Astrocyte (in vitro differentiated cells and primary cell): Measurements from ENCODE around the gene TCF7. TPM values are rescaled to one million over a fixed set of nuclear protein-coding genes. Genes with fewer than 3 reads are reported as not detected.

Experiments used
- DNase-seq: peaks from one replicate; pipeline ENCODE4 v3.0.0-alpha.2; 2010; ENCODE audit warnings: low read depth
- FAIRE-seq: peaks from 2 replicates; lab custom pipeline; 2011; peaks lifted over from hg19 to GRCh38; lab: Jason Lieb, UNC
- H2AFZ ChIP-seq: 2 replicates; pipeline ENCODE4 v1.6.0; 2012; ENCODE audit warnings: low read depth, low read length, inconsistent platforms
- H3K27ac ChIP-seq: 2 replicates; pipeline ENCODE4 v1.5.1; 2011; ENCODE audit warnings: low read depth, low read length, inconsistent platforms
- H3K27me3 ChIP-seq: 2 replicates; pipeline ENCODE4 v1.6.0; 2011; ENCODE audit warnings: low read length, inconsistent platforms; ENCODE audit not compliant: insufficient read depth
- H3K36me3 ChIP-seq: 2 replicates; pipeline ENCODE4 v1.5.1; 2011; ENCODE audit warnings: low read length, inconsistent platforms; ENCODE audit not compliant: insufficient read depth
- H3K4me1 ChIP-seq: 2 replicates; pipeline ENCODE4 v1.5.1; 2011; ENCODE audit warnings: low read length, inconsistent platforms; ENCODE audit not compliant: insufficient read depth
- H3K4me2 ChIP-seq: 2 replicates; pipeline ENCODE4 v1.6.0; 2012; ENCODE audit warnings: low read length, inconsistent platforms
- H3K4me3 ChIP-seq: 2 replicates; pipeline ENCODE4 v1.5.1; 2011; ENCODE audit warnings: low read depth, mild to moderate bottlenecking, low read length, inconsistent platforms; ENCODE audit not compliant: insufficient read depth
- H3K79me2 ChIP-seq: 2 replicates; pipeline ENCODE4 v1.6.0; 2012; ENCODE audit warnings: mild to moderate bottlenecking, low read length, inconsistent platforms; ENCODE audit not compliant: insufficient read depth
- H3K9ac ChIP-seq: 2 replicates; pipeline ENCODE4 v1.6.0; 2012; ENCODE audit warnings: mild to moderate bottlenecking, low read length, inconsistent platforms
- H3K9me3 ChIP-seq: 2 replicates; pipeline ENCODE4 v1.5.1; 2012; ENCODE audit warnings: low read depth, mild to moderate bottlenecking, low read length, inconsistent platforms; ENCODE audit not compliant: insufficient read depth
- H4K20me1 ChIP-seq: 2 replicates; pipeline ENCODE4 v1.6.0; 2012; ENCODE audit warnings: low read length, inconsistent platforms; ENCODE audit not compliant: insufficient read depth
- H3K27ac Mint-ChIP-seq: one replicate; pipeline ENCODE4 v1.8.0; 2021; ENCODE audit warnings: mild to moderate bottlenecking, mixed read lengths; ENCODE audit not compliant: unreplicated experiment
- H3K27me3 Mint-ChIP-seq: one replicate; pipeline ENCODE4 v1.8.0; 2021; ENCODE audit warnings: low read depth, mixed read lengths; ENCODE audit not compliant: unreplicated experiment
- H3K36me3 Mint-ChIP-seq: one replicate; pipeline ENCODE4 v1.8.0; 2021; ENCODE audit warnings: low read depth, mixed read lengths; ENCODE audit not compliant: unreplicated experiment
- H3K4me1 Mint-ChIP-seq: one replicate; pipeline ENCODE4 v1.8.0; 2021; ENCODE audit warnings: low read depth, mixed read lengths; ENCODE audit not compliant: unreplicated experiment
- H3K4me3 Mint-ChIP-seq: one replicate; pipeline ENCODE4 v1.8.0; 2021; ENCODE audit warnings: mild to moderate bottlenecking, moderate library complexity, mixed read lengths; ENCODE audit not compliant: unreplicated experiment
- H3K9me3 Mint-ChIP-seq: one replicate; pipeline ENCODE4 v1.8.0; 2021; ENCODE audit warnings: mild to moderate bottlenecking, mixed read lengths; ENCODE audit not compliant: unreplicated experiment
- EZH2 ChIP-seq: IDR thresholded peaks from 2 replicates; pipeline ENCODE4 v1.6.1; 2012; ENCODE audit warnings: mild to moderate bottlenecking, low read length, inconsistent platforms; ENCODE audit not compliant: insufficient read depth
- total RNA-seq: library from RNA; stranded (reverse); gene quantifications from 2 replicates; pipeline ENCODE4 v1.2.1, GENCODE V29; 2021
- TF ChIP-seq, protein P1 (sequence below): IDR thresholded peaks from 2 replicates; pipeline ENCODE4 v1.5.1; 2011; ENCODE audit warnings: low read depth, mild to moderate bottlenecking, inconsistent platforms, low read length, moderate library complexity; ENCODE audit not compliant: insufficient read depth

Gene TCF7
- total RNA-seq, 1 donor from 2014 or later: 2.6 TPM

DNA sequence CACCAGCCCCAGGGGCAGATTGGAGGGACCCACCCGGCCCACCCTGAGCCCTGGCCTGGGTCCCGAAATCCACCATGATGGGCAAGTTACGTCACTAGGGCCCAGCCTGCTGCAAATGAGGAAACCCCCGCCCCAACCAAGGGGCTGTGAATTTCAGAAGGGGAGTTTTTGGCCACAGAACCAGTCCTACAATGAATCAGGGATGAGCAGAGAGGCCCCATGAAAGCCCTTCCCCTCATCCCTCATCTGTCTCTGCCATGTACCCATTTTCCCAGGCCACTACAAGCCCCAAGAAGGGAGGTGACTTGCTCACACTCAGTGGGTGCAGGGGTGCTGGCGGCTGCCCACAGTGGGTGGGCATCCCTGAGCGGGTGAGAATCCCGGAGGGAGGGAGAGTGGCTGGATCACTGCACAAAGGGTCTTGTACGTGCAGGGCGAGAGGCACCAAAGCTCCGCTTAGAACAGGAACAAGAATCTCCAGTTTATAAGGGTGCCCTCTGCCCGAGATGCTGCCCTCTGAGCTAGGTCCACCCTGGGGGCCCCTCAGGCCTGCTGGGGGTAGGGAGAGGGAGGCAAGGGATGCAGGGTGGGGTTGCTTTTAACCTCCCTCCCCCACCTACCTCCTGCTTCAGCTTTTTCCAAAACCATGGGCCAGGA is 10.4 kb upstream of the TCF7 start:
- Histone ChIP-seq H2AFZ (no peak overlapping the region), H3K4me1 (peaks cover 11% of the 10 kb centered on the region), H4K20me1 (no peaks in the 10 kb centered on the region), H3K79me2 (no peaks in the 10 kb centered on the region), H3K9me3 (no peaks in the 10 kb centered on the region), H3K27ac (no peak overlapping the region), H3K4me2 (no peak overlapping the region), H3K9ac (no peak overlapping the region), H3K27me3 (no peaks in the 10 kb centered on the region), H3K4me3 (no peak overlapping the region), H3K36me3 (no peaks in the 10 kb centered on the region)
- Mint-ChIP-seq H3K36me3 (no peaks in the 10 kb centered on the region), H3K4me1 (peaks cover 3% of the 10 kb centered on the region), H3K4me3 (no peak overlapping the region), H3K9me3 (no peaks in the 10 kb centered on the region), H3K27me3 (peaks cover 35% of the 10 kb centered on the region), H3K27ac (no peak overlapping the region)
- DNase-seq (no peak), FAIRE-seq (no peak)
- TF ChIP-seq EZH2: no peak
- TF ChIP-seq, protein P1, sequence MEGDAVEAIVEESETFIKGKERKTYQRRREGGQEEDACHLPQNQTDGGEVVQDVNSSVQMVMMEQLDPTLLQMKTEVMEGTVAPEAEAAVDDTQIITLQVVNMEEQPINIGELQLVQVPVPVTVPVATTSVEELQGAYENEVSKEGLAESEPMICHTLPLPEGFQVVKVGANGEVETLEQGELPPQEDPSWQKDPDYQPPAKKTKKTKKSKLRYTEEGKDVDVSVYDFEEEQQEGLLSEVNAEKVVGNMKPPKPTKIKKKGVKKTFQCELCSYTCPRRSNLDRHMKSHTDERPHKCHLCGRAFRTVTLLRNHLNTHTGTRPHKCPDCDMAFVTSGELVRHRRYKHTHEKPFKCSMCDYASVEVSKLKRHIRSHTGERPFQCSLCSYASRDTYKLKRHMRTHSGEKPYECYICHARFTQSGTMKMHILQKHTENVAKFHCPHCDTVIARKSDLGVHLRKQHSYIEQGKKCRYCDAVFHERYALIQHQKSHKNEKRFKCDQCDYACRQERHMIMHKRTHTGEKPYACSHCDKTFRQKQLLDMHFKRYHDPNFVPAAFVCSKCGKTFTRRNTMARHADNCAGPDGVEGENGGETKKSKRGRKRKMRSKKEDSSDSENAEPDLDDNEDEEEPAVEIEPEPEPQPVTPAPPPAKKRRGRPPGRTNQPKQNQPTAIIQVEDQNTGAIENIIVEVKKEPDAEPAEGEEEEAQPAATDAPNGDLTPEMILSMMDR: no peak

DNA sequence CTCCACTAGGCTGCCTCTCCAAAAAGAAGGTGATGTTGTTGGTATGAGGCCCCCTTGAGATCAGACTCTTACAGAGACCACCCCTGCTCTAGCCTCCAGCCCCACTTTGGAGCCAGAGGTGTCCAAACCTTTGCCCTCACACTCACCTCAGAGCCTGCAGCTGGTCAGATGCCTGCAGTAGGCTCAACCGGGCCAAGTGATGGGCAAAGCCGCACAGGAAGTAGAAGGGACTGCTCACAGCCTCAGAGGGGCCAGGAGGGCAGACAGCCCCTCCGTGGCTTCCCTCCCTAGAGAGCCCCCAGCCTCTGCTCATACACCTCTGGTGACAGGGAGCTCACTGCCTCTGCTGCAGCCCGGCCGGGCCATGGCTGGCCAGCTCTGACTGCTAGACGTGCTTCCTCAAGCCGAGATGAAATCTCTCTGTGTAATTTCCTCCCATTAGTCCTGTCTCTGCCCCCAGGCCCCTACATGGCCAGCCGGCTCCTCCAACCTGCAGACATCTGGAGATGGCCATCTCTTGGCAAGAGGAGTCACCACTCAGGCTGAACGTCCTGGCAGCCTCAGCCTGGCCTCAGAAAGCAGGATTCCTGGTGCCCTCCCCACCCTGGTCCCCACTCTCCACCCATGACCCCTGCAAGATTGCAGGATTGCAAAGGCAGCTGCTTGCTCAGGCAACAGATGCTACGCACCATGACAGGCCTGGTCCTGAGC is 7.3 kb upstream of the TCF7 start:
- FAIRE-seq: no peak
- H3K27me3 Mint-ChIP-seq: peaks cover 43% of the 10 kb centered on the region

More for the DNA sequence above, 7.3 kb upstream of the TCF7 start:
- H3K36me3 ChIP-seq: no peaks in the 10 kb centered on the region
- peaks cover 8% of the 10 kb centered on the region for H3K4me1 ChIP-seq
- H3K4me2 ChIP-seq: no peak overlapping the region
- H3K9me3 ChIP-seq: no peaks in the 10 kb centered on the region
- H3K4me3 ChIP-seq: no peak overlapping the region
- H4K20me1 ChIP-seq: no peaks in the 10 kb centered on the region
- H3K4me3 Mint-ChIP-seq: no peak overlapping the region
- TF ChIP-seq EZH2: no peak
- TF ChIP-seq, protein P1: no peak
- DNase-seq: no peak
- H3K36me3 Mint-ChIP-seq: peaks cover 2% of the 10 kb centered on the region
- no peaks in the 10 kb centered on the region for H3K27me3 ChIP-seq
- H3K27ac Mint-ChIP-seq: peak overlapping the region; percentile 58
- H2AFZ ChIP-seq: no peak overlapping the region
- H3K79me2 ChIP-seq: no peaks in the 10 kb centered on the region
- H3K27ac ChIP-seq: no peak overlapping the region
- H3K9me3 Mint-ChIP-seq: no peaks in the 10 kb centered on the region
- H3K4me1 Mint-ChIP-seq: peaks cover 3% of the 10 kb centered on the region
- H3K9ac ChIP-seq: no peak overlapping the region
